PC-3 (cell line): ENCODE results near the gene GOLGA1. TPM values are rescaled to one million over a fixed set of nuclear protein-coding genes. Genes with fewer than 3 reads are reported as not detected.

Experiments
- ATAC-seq: fragments of 200-7000 bp; cut with Tn5 transposase; 2 replicates; pipeline ENCODE4 v1.9.1; 2020; ENCODE audit warnings: mild to moderate bottlenecking, moderate library complexity
- Bru-seq: library from RNA; stranded (reverse); fragments of 400-500 nt; gene quantifications from one replicate; lab custom pipeline; 2021; lab: Mats Ljungman, UMichigan
- BruChase-seq, 2 experiments: library from RNA; stranded (reverse); fragments of 400-500 nt; gene quantifications; one replicate each; lab custom pipeline; 2021; lab: Mats Ljungman, UMichigan
- BruUV-seq: library from RNA; stranded (reverse); fragments of 400-500 nt; replicated peaks from 2 replicates; lab custom pipeline; 2021; lab: Mats Ljungman, UMichigan
- CTCF ChIA-PET: fragments of 300-600 bp; sonication (Branson Sonifier 250); formaldehyde crosslinking; loops from one replicate; lab custom pipeline; 2022; ENCODE audit warnings: antibody characterized with exemption; lab: Charles Lee
- POLR2A ChIA-PET: fragments of 300-600 bp; sonication (Branson Sonifier 250); formaldehyde crosslinking; loops from one replicate; lab custom pipeline; 2022; ENCODE audit warnings: antibody characterized with exemption; ENCODE audit not compliant: unreplicated experiment; lab: Charles Lee
- DNase-seq: peaks from one replicate; pipeline ENCODE4 v3.0.0-alpha.2; 2015
- H2AFZ ChIP-seq: fragments of 300-600 bp; sonication (generic); 2 replicates; pipeline ENCODE4 v1.6.0; 2016; ENCODE audit warnings: antibody characterized with exemption, low read length
- H3F3A ChIP-seq: fragments of 300-600 bp; sonication (generic); one replicate; pipeline ENCODE4 v1.6.0; 2017; ENCODE audit warnings: antibody characterized with exemption, low read length, control low read depth, mild to moderate bottlenecking; ENCODE audit not compliant: unreplicated experiment
- H3K27ac ChIP-seq: fragments of 300-600 bp; sonication (generic); 2 replicates; pipeline ENCODE4 v1.5.1; 2016; ENCODE audit warnings: mild to moderate bottlenecking, low read length
- H3K27me3 ChIP-seq: fragments of 300-600 bp; sonication (generic); 2 replicates; pipeline ENCODE4 v1.6.1; 2016; ENCODE audit warnings: low read length, mixed read lengths
- H3K36me3 ChIP-seq: fragments of 300-600 bp; sonication (generic); 2 replicates; pipeline ENCODE4 v1.6.1; 2016; ENCODE audit warnings: low read depth, mixed run types, low read length, mixed read lengths
- H3K4me1 ChIP-seq: fragments of 300-600 bp; sonication (generic); 2 replicates; pipeline ENCODE4 v1.5.1; 2016; ENCODE audit warnings: low read length; ENCODE audit not compliant: insufficient read depth
- H3K4me2 ChIP-seq: fragments of 300-600 bp; sonication (generic); 2 replicates; pipeline ENCODE4 v1.6.0; 2016; ENCODE audit warnings: low read length
- H3K4me3 ChIP-seq: fragments of 300-600 bp; sonication (generic); 2 replicates; pipeline ENCODE4 v1.5.1; 2016; ENCODE audit warnings: mild to moderate bottlenecking, low read length, mixed read lengths
- H3K79me2 ChIP-seq: fragments of 300-600 bp; sonication (generic); 2 replicates; pipeline ENCODE4 v1.6.1; 2017; ENCODE audit warnings: low read length, mixed read lengths
- H3K9ac ChIP-seq: fragments of 300-600 bp; sonication (generic); 2 replicates; pipeline ENCODE4 v1.6.0; 2016; ENCODE audit warnings: mild to moderate bottlenecking, low read length
- H3K9me2 ChIP-seq: fragments of 300-600 bp; sonication (generic); replicated peaks from 2 replicates; pipeline ENCODE4 v1.6.1; 2016; ENCODE audit warnings: mixed run types, low read length, mixed read lengths
- H3K9me3 ChIP-seq: fragments of 300-600 bp; sonication (generic); 2 replicates; pipeline ENCODE4 v1.6.1; 2016; ENCODE audit warnings: low read length, mixed read lengths
- H4K20me1 ChIP-seq: fragments of 300-600 bp; sonication (generic); 2 replicates; pipeline ENCODE4 v1.6.1; 2016; ENCODE audit warnings: low read length, mixed read lengths
- CTCF ChIP-seq: fragments of 300-600 bp; sonication (generic); conservative IDR thresholded peaks from 2 replicates; pipeline ENCODE4 v1.5.1; 2017; ENCODE audit warnings: antibody characterized with exemption, low read depth, mild to moderate bottlenecking, low read length
- EZH2 ChIP-seq: fragments of 300-600 bp; sonication (generic); IDR thresholded peaks from one replicate; pipeline ENCODE4 v1.6.1; 2017; ENCODE audit warnings: antibody characterized with exemption, mild to moderate bottlenecking, low read length; ENCODE audit not compliant: unreplicated experiment
- EZH2phosphoT487 ChIP-seq: fragments of 300-600 bp; sonication (generic); IDR thresholded peaks from 2 replicates; pipeline ENCODE4 v1.6.1; 2018; ENCODE audit warnings: mild to moderate bottlenecking, antibody characterized with exemption, low read length, borderline replicate concordance
- intact Hi-C: fragments of 100-400 bp; cut with micrococcal nuclease; formaldehyde crosslinking; loops from 2 replicates; pipeline ENCODE4 v1.9.0; 2023
- long read RNA-seq: library from polyadenylated mRNA; unstranded; transcript quantifications from one replicate; pipeline ENCODE4 v2.0.0, GENCODE V29; 2021; ENCODE audit not compliant: unreplicated experiment
- total RNA-seq: library from RNA; depleted of rRNA; stranded (reverse); fragments of >200 nt; gene quantifications from 2 replicates; pipeline ENCODE4 v1.2.3, GENCODE V29; 2014; rRNA removed

The GOLGA1 gene
- total RNA-seq (8.6 and 13.2 TPM in 2 replicates), Bru-seq, nascent RNA (percentile 65 among the genes with signal in this experiment), BruChase-seq, experiment 1, labeled RNA remaining after a 6-hour chase (percentile 72 among the genes with signal in this experiment), BruChase-seq, experiment 2, labeled RNA remaining after a 2-hour chase (percentile 70 among the genes with signal in this experiment)
- long read RNA-seq, full-length matches to known transcripts, result 10 of 60 reads
- long read RNA-seq, partial matches to known transcripts, result 11 of 60 reads
- long read RNA-seq, other reads (novel, unspliced or antisense), result 39 of 60 reads

GRCh38 chr9:124940894-124941678 is at the start of gene GOLGA1:
Gene GOLGA1 (minus strand): TSS chr9:124941083. CDS start chr9:124938711, 2,372 bp downstream.
- H3K27me3 ChIP-seq, result no peaks in the 10 kb centered on the region
- BruUV-seq, result TSS peak; percentile 84
- no peaks in the 10 kb centered on the region for H3K9me2 ChIP-seq
- H3K9me3 ChIP-seq, result no peaks in the 10 kb centered on the region
- peak within 1 kb of the TSS; percentile 92 for H3K4me3 ChIP-seq
- TF ChIP-seq EZH2phosphoT487, result no peak
- no peak for TF ChIP-seq CTCF
- TF ChIP-seq EZH2, result no peak
- no peaks in the 10 kb centered on the region for H3F3A ChIP-seq
- H3K4me2 ChIP-seq, result peak within 1 kb of the TSS; percentile 95
- H3K79me2 ChIP-seq, result peaks cover 6% of the 10 kb centered on the region; the same call in 1 of the 2 replicates
- intact Hi-C loops, result loop anchor here (2.0 kb wide), 1 partner anchor 202 kb away; the partner anchor contains the start of gene SCAI
- ChIA-PET POLR2A (interaction anchor here (0.6 kb wide), 1 partner anchor 77 kb away, joined by 3 read pairs; no protein-coding TSS in a partner anchor), CTCF (no interaction called here)
- H3K36me3 ChIP-seq, result no peaks in the 10 kb centered on the region
- H3K4me1 ChIP-seq, result peaks cover 12% of the 10 kb centered on the region
- ATAC-seq, result peak; percentile 87
- H3K9ac ChIP-seq, result peak within 1 kb of the TSS; percentile 94
- peak; percentile 91 for DNase-seq
- H3K27ac ChIP-seq, result peak within 1 kb of the TSS; percentile 90
- peak within 1 kb of the TSS; percentile 95 for H2AFZ ChIP-seq
- no peaks in the 10 kb centered on the region for H4K20me1 ChIP-seq

GRCh38 chr9:124983698-124984097 is 42.8 kb upstream of the GOLGA1 start:
- Histone ChIP-seq H3K4me3 (no peak overlapping the region), H3K9me2 (no peaks in the 10 kb centered on the region), H3F3A (no peaks in the 10 kb centered on the region), H3K9ac (no peak overlapping the region), H3K9me3 (no peaks in the 10 kb centered on the region), H4K20me1 (no peaks in the 10 kb centered on the region), H3K36me3 (no peaks in the 10 kb centered on the region), H3K79me2 (no peaks in the 10 kb centered on the region), H3K4me1 (no peaks in the 10 kb centered on the region), H3K27me3 (no peaks in the 10 kb centered on the region), H3K27ac (no peak overlapping the region), H2AFZ (no peak overlapping the region), H3K4me2 (no peak overlapping the region)
- ChIA-PET CTCF (no interaction called here), POLR2A (no interaction called here)
- intact Hi-C loops, result no loop called here
- no peak for DNase-seq
- ATAC-seq, result no peak
- TF ChIP-seq EZH2phosphoT487 (no peak), CTCF (no peak), EZH2 (no peak)
- no TSS peak for BruUV-seq
